ENCODE measurements around the gene FBXO10. TPM values are rescaled to one million over a fixed set of nuclear protein-coding genes. Genes with fewer than 3 reads are reported as not detected.

FBXO10 gene
- total and polyA plus RNA-seq, 2 of the 8 experiments (the other 6 are each of a cell fraction or from before 2014, with no cell fraction given) = 13.1 to 13.9 TPM

GRCh38 chr9:37617161-37617560, 41.0 kb upstream of the FBXO10 start:
- Histone ChIP-seq H3K56ac (replicated peaks; ENCODE audit: insufficient read length, low read depth, low read length) (no peak overlapping the region), H3K4me1 (replicated peaks in 1 of 4; ENCODE audit: control insufficient read depth in 3 of 4, insufficient read depth in 4 of 4, low read length in 3 of 4) (no peaks in the 10 kb centered on the region), H3K79me1 (ENCODE audit: low read depth, low read length) (no peaks in the 10 kb centered on the region), H3K23ac (ENCODE audit: insufficient read length) (no peak overlapping the region), H3K23me2 (ENCODE audit: low read depth, low read length) (no peaks in the 10 kb centered on the region), H3K27ac (ENCODE audit: low read depth, low read length) (no peak overlapping the region), H2BK15ac (ENCODE audit: low read length) (no peak overlapping the region), H2BK20ac (ENCODE audit: low read length) (no peak overlapping the region), H4K20me1 (replicated peaks in 1 of 2; ENCODE audit: control insufficient read depth in 1 of 2, insufficient read depth in 2 of 2, low read length in 2 of 2) (no peaks in the 10 kb centered on the region), H4K5ac (ENCODE audit: insufficient read length, low read depth, low read length) (no peak overlapping the region), H3K4me2 (ENCODE audit: insufficient read depth in 1 of 2, low read depth in 2 of 2, low read length in 2 of 2) (no peak overlapping the region), H3K9ac (replicated peaks in 1 of 4; ENCODE audit: extremely low read depth in 1 of 4, low read depth in 3 of 4, low read length in 3 of 4) (no peak overlapping the region), H2BK5ac (ENCODE audit: low read depth, low read length) (no peak overlapping the region), H2AK5ac (ENCODE audit: low read depth, low read length) (no peak overlapping the region), H3K4ac (replicated peaks; ENCODE audit: insufficient read length, low read depth, low read length) (no peak overlapping the region), H3K36me3 (ENCODE audit: control insufficient read depth in 2 of 4, insufficient read depth in 4 of 4, low read length in 3 of 4) (no peaks in the 10 kb centered on the region), H3K9me3 (ENCODE audit: insufficient read depth in 2 of 2, low read depth in 1 of 2, low read length in 1 of 2) (no peaks in the 10 kb centered on the region), H2BK120ac (replicated peaks; ENCODE audit: low read depth, low read length) (no peak overlapping the region), H3K14ac (ENCODE audit: insufficient read length) (no peak overlapping the region), H3K4me3 (ENCODE audit: extremely low read depth in 1 of 4, insufficient read depth in 2 of 4, low read depth in 3 of 4, low read length in 4 of 4) (no peak overlapping the region), H4K8ac (ENCODE audit: extremely low read depth, insufficient read depth, low read length) (no peak overlapping the region), H2AFZ (ENCODE audit: low read length) (no peak overlapping the region), H3K27me3 (replicated peaks in 1 of 4; ENCODE audit: control insufficient read depth in 3 of 4, extremely low read depth in 1 of 4, insufficient read depth in 3 of 4, low read length in 3 of 4) (no peaks in the 10 kb centered on the region), H3K79me2 (ENCODE audit: control insufficient read depth in 1 of 2, insufficient read depth in 2 of 2, low read length in 2 of 2) (no peaks in the 10 kb centered on the region; a peak in 1 of 4 replicates), H2BK12ac (ENCODE audit: low read depth, low read length) (no peak overlapping the region), H4K91ac (replicated peaks; ENCODE audit: insufficient read length, low read length) (no peak overlapping the region), H3K18ac (ENCODE audit: extremely low read depth, low read length) (no peak overlapping the region)
- ChIA-PET CTCF (ENCODE audit: partially characterized antibody) (no interaction called here), POLR2A (ENCODE audit: partially characterized antibody) (no interaction called here)
- no peak for DNase-seq (ENCODE audit: low read depth in 1 of 2, low spot score in 2 of 2)
- 81% methylated on average over 2 of the region's 2 CpGs; no CpG with 5 or more reads in 1 of the 2 experiments for WGBS, 2 experiments (ENCODE audit: extremely low coverage in 1 of 2, insufficient coverage in 1 of 2, insufficient read length in 1 of 2, insufficient replicate concordance in 2 of 2, low coverage in 1 of 2, low lambda C conversion rate in 2 of 2, missing lambda C conversion rate in 1 of 2)
- no peak for FAIRE-seq
- TF ChIP-seq NANOG (IDR thresholded peaks at IDR 0.05; ENCODE audit: insufficient read depth, low read depth, low read length, poor library complexity, severe bottlenecking) = no peak
- TF ChIP-seq ATF3 (IDR thresholded peaks at IDR 0.05; ENCODE audit: insufficient read depth, low read depth, low read length) = no peak
- TF ChIP-seq BACH1 (IDR thresholded peaks at IDR 0.05; ENCODE audit: low read length) = no peak
- TF ChIP-seq RAD21 (IDR thresholded peaks at IDR 0.05 in 1 of 2, conservative IDR thresholded peaks at IDR 0.05 in 1 of 2; ENCODE audit: low read depth in 2 of 2, low read length in 2 of 2) = no peak
- no peak for TF ChIP-seq SIN3A (conservative IDR thresholded peaks at IDR 0.05 in 1 of 2, IDR thresholded peaks at IDR 0.05 in 1 of 2; ENCODE audit: low read depth in 1 of 2, low read length in 2 of 2)
- no peak for TF ChIP-seq SP1 (IDR thresholded peaks at IDR 0.05; ENCODE audit: low read depth, low read length)
